NCI-H69 (cell line): ENCODE measurements around the gene TRDN.

Source experiments
- DNase-seq: peaks from one replicate; lab custom pipeline; 2025; lab: John Stamatoyannopoulos, UW

TRDN gene

DNA sequence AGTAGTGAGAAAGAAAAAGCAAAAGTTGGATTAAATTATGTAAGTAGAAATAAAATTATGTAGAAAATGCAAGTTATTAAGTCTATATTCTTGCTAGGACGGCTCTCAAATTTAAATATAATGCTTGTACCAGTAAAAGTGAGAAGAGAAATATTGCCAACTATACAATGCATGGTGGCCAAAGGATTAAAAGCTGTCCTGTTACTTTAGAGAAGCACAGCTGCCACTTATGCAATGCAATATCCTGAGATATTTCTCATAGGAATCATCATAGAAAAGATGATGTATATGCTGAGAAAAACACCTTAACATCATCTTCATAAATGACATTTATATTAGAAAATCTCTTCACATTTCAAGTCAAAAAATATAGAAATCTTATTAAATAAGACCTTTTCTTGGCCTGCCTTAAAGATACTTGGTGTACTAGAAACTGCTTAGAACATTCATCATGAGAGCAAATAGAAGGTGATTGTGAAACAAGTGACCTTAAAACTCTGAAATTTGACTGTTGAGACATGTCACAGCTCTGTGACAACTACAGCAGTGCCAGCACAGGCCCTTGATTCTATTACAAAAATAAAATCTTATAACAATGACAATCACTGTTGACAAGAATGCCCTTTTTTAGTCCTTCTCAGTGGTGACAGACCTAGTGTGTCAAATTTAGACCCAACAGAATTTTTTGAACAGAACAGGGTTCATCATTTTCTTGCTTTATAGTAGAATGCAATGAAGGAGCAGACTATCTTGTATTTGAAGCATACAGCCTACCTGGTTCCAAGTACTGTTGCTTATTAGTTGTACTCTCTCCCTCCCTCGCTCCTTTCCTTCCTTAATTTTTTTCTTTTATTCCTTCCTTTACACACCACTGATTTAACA is 467.6 kb downstream of the TRDN start:
- DNase-seq: no peak

DNA sequence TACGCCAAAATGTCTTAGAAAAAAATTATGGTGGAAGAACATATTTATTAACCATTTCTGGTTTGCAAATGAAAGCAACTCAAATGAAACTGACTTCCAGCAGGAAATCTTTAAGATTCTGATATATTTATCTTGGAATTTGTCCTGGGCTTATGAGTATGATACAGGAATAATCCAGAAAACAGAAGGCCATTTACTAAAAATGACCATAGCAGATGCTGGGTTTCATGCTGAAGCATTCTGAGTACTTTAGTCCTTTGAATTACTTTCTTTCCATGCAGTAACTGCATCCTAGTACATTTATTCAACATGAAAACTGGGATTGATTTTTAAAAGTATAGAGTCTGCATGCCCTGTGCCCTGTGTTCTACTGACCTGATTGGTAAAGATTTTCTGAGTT is 468.3 kb downstream of the TRDN start:
- DNase-seq: no peak
